Measurements from ENCODE around the gene SMARCAL1. TPM values are rescaled to one million over a fixed set of nuclear protein-coding genes. Genes with fewer than 3 reads are reported as not detected.

The SMARCAL1 gene
- total and polyA plus RNA-seq, 9 of the 15 experiments (the other 6 are each of a cell fraction or from before 2014, with no cell fraction given): 8.2 to 27.9 (median 12.4) TPM

DNA sequence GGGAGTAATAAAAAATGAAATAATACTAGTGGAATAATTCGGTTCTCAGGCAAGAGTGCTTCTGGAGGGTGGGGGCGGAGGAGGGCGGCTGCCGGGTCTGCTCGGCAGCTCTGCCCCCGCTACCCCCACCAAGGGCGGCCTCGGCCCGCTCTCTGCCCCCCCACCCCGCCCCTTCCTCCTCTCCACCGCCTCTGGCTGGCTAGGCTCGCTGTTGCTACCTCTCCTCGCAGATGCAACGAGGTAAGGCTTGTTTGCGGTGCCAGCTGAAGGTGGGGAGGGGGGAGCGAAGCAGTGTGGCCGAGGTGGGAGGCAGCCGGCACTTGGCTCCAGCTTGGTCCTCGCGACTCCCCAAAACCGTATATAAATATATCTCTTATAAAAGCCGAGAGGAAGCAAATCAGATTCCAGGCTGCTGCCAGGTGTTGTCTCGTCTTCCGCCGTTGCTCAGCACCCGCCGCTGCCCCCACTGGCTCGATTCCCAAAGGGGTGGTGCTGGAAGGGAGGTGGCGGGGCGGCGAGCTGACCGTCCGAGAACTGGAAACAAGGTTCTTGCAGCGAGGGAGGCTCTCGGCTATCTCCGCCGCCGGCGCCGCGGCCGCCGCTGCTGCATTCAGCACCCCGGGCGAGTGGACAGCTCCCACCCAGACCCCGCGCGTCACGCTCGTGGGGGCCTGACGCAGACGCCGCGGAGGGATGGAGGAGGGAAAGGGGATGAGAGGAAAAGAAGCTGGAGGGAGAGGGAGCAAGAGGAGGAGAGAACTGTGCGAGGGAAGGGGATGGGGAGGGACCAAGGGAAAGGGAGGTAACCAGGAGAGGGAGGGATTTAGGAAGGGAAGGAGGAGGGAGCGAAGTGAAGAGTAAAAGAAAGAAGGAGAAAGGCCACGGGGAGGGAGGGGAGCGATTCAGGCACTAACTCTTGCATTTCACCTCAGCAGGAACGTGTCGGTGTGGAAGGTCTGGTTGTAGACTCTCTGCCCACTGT lies 40.3 kb upstream of the SMARCAL1 start, which contains the start of gene MARCHF4 (continued):
- TF ChIP-seq MECOM (CRISPR knock-in tag; IDR thresholded peaks at IDR 0.05) (no peak), NFYB (IDR thresholded peaks at IDR 0.05; ENCODE audit: extremely low read depth, insufficient read length) (no peak), MYBL2 (IDR thresholded peaks at IDR 0.05; ENCODE audit: low read depth) (no peak), MYBL2 (CRISPR knock-in tag; IDR thresholded peaks at IDR 0.05; ENCODE audit: borderline replicate concordance) (no peak), HDAC8 (tag; IDR thresholded peaks at IDR 0.05) (no peak), TAF1 (IDR thresholded peaks at IDR 0.05; ENCODE audit: control insufficient read depth, extremely low read depth, insufficient read depth, low read length, severe bottlenecking) (no peak), STAT5A (IDR thresholded peaks at IDR 0.05; ENCODE audit: borderline replicate concordance, low read length) (no peak), ILF3 (IDR thresholded peaks at IDR 0.05; ENCODE audit: borderline replicate concordance) (no peak)
- TF ChIP-seq, protein P1, sequence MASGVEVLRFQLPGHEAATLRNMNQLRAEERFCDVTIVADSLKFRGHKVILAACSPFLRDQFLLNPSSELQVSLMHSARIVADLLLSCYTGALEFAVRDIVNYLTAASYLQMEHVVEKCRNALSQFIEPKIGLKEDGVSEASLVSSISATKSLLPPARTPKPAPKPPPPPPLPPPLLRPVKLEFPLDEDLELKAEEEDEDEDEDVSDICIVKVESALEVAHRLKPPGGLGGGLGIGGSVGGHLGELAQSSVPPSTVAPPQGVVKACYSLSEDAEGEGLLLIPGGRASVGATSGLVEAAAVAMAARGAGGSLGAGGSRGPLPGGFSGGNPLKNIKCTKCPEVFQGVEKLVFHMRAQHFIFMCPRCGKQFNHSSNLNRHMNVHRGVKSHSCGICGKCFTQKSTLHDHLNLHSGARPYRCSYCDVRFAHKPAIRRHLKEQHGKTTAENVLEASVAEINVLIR (CRISPR knock-in tag; IDR thresholded peaks at IDR 0.05): peak; percentile 53; the same call in 1 of the 2 replicates
- TF ChIP-seq, protein P2, sequence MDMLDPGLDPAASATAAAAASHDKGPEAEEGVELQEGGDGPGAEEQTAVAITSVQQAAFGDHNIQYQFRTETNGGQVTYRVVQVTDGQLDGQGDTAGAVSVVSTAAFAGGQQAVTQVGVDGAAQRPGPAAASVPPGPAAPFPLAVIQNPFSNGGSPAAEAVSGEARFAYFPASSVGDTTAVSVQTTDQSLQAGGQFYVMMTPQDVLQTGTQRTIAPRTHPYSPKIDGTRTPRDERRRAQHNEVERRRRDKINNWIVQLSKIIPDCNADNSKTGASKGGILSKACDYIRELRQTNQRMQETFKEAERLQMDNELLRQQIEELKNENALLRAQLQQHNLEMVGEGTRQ (CRISPR knock-in tag; IDR thresholded peaks at IDR 0.05): peak; percentile 18; the same call in 1 of the 2 replicates
- TF ChIP-seq, protein P3, sequence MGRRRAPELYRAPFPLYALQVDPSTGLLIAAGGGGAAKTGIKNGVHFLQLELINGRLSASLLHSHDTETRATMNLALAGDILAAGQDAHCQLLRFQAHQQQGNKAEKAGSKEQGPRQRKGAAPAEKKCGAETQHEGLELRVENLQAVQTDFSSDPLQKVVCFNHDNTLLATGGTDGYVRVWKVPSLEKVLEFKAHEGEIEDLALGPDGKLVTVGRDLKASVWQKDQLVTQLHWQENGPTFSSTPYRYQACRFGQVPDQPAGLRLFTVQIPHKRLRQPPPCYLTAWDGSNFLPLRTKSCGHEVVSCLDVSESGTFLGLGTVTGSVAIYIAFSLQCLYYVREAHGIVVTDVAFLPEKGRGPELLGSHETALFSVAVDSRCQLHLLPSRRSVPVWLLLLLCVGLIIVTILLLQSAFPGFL (CRISPR knock-in tag; IDR thresholded peaks at IDR 0.05): no peak

All from K562 (cell line).